HG03196 (cell line): Measurements from ENCODE around the gene GGTLC3.
"Not testable (repeated sequence)": the region's sequence is repeated elsewhere in the genome, so short reads cannot be mapped to it uniquely, and the experiment has no call there.

Experiments
- ATAC-seq: cut with Tn5 transposase; IDR thresholded peaks from one replicate; pipeline ENCODE4 v1.9.1; 2021; ENCODE audit not compliant: unreplicated experiment

Gene GGTLC3

DNA sequence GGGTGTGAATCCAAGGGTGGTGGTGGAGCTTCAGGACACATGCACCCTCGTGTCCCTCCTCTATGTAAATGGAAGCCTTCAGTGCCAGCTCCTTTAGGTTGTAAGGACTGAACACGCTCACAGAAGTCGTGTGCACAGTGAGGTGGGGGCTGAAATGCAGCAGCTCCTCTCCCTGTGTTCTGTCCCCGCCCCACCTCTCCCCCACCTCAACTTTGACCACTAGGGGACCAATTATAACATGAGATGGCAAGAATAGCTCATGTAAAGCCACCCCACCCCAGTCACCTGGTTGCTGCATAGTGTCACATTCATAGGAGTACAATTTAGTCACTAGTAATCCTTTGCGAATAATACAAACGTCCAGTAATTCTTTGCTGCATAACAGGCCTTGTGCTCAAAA, 4.8 kb upstream of the GGTLC3 start:
- not testable (repeated sequence) for ATAC-seq

DNA sequence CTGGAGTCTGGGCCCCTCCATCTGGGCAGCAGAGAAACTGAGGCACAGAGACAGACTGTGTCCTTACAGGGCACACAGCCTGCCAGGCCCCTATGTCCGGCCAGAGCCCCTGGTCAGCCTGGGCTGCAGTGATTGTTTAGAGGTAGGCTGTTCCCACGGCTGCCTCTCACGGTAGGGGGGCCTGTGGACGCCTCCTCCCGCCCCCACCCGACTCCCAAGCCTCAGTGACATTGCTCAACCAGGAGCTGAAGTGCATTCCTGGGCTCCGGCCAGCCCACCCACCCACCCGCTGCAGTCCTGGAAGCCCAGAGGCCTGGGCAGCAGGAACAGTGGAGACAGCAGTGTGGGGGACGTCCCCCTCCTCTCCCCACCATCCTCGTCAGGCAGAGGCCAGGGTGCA, 4.5 kb downstream of the GGTLC3 start:
- ATAC-seq: not testable (repeated sequence)

DNA sequence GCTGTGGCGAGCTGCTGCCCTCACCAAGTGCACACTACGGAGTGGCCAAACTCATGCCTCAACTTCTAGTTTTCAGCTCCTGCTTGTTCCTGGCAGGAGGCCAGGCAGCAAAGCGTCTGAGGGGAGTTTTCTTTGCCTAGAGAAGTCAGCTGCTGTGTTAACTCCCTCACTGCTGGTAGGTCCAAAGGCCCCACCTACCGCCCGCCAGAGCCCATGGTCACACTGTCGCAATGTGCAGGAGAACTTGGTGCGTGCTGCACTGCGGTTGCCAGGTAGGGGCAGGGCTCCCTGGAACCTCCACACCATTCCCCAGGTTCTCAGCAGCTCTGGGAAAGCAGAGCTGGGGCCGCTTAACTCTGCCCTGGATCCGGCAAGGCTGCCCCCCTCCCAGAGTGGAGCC, 5.6 kb downstream of the GGTLC3 start:
- not testable (repeated sequence) for ATAC-seq

DNA sequence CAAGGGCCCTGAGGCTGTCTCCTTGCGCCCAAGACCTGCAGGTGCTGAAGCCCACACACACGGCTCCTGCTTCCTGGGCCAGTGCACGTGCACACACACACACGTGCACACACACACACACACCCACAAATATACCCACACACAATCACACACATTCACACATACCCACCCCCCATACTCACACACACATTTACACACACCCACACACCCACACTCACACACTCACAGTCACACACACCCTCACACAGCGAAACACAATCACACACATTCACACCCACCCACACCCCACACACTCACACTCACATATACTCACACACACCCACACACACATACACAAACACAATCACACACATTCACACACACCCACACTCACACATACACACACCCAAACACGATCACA, 6.6 kb downstream of the GGTLC3 start:
- not testable (repeated sequence) for ATAC-seq

DNA sequence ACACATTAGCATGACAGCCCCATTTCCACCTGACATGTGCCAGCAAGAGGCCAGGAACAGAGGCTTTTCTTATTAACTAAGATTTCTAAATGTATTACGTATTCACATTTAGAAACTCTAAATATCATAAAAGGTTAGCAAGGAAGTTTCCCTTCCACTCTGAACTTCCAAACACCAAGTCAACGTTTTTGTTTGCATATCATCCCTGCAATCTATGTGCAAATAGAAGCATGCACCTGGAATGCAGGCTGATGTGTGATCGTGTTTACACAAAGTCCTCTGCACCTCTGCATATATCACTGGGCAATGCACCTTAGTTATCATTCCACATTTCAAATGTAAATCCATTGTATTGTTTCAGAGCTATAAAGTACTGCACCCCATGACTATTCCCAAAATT, 21.7 kb downstream of the GGTLC3 start:
- ATAC-seq: not testable (repeated sequence)
